NK-92 treated with Interleukin-12 subunit alpha and Interleukin-12 subunit beta, amount 100 ng/mL, for 24 hours (cell line): ENCODE measurements around the gene PPT2.
A peak's percentile ranks its signal among the peaks of the same experiment; 100 is the strongest.

ENCODE experiments used
- DNase-seq: peaks from one replicate; lab custom pipeline; 2025; lab: John Stamatoyannopoulos, UW

The PPT2 gene, protein sequence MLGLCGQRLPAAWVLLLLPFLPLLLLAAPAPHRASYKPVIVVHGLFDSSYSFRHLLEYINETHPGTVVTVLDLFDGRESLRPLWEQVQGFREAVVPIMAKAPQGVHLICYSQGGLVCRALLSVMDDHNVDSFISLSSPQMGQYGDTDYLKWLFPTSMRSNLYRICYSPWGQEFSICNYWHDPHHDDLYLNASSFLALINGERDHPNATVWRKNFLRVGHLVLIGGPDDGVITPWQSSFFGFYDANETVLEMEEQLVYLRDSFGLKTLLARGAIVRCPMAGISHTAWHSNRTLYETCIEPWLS

GRCh38 chr6:32153564-32154513 is at the start of gene PPT2:
Gene PPT2 (plus strand): TSS chr6:32154141. CDS start chr6:32154595, 454 bp downstream.
- no peak for DNase-seq

- DNase-seq = no peak
Observed at GRCh38 chr6:32105433-32105832, 48.5 kb upstream of the PPT2 start.

GRCh38 chr6:32107406-32107805 is 46.5 kb upstream of the PPT2 start:
- no peak for DNase-seq

DNA sequence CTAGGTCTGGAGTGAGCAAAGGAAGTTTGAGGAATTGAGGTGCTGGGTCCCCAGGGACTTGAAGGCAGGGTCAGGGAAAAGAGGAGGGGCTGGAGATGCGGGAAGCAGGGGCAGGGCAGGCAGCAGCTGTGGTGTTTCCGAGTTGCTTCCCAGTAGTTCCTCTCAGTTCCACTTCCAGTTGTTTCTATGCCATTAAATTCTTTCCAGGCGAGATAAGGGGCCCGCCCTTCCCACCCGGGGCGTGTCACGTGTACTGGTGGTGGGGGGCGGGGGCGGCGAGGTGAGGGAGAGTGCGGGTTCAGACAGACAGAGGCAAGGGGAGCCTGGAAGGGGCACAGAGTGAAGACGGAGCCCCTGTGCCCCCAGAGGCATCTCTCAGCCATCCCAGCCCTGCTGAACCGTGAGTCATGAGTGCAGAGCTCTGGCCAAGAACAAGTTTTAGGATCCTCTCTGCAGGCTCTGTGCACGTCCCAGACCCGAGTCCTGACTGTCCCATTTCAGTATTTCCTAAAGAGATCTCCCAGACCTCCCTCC is 45.8 kb upstream of the PPT2 start:
- no peak for DNase-seq

GRCh38 chr6:32108727-32109113 is 45.2 kb upstream of the PPT2 start:
- DNase-seq = no peak

DNA sequence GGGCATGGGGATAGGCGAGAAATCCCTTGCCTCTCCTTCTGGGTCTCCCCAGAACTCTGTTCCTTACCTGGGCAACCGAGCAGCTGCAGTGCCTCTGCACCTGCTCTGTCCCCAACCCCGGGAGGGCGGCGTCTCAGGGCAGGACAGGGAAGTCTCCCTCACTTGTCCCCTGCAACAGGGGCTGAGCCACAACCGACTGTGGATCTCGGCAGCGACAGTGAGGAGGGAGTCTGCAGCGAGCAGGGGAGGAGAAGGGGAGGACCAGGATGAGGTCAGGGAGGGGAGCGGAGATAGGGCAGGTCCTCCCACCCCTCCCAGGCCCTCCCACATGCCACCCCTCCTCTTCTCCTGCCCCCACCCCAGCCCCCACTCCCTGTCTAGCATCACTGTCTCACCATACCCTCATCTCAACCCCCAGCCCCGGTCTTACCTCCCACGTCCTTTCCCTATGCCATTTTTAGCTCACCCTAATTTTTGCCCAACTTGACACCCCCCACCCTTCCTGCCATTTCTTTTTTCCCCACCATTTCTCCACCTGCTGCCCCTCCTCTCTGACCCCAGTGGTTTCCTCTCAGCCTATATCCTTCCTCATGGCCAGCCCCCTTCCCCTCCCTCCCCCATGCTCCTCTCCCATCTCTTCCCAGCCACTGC is 44.7 kb upstream of the PPT2 start, which contains the start of gene TNXB:
TSS of gene TNXB (minus strand) at position 225 of the 651 bp plus-strand sequence. CDS start 11,140 bp downstream, outside the sequence.
- no peak for DNase-seq

GRCh38 chr6:32109765-32110160 is 44.2 kb upstream of the PPT2 start:
- DNase-seq = no peak

DNA sequence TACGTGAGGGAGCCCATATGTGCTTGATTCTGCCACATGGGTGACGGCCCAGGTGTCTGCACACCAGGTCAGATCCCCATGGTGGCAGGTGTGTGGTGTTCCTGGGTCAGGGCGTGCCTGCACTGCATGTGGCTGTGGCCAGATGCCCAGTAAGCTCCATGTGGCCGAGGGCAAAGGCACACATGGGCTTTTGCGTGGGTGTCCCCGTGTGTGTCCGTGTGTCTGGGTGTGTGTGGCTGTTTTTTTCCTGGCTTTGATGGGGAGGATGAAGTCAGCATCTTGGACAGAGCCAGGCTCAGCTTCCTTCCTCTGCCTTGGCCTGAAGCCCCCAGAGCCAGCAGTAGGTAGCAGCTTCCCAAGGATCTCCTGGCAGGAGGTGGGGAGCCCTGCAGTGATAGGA is 43.3 kb upstream of the PPT2 start:
- no peak for DNase-seq

DNA sequence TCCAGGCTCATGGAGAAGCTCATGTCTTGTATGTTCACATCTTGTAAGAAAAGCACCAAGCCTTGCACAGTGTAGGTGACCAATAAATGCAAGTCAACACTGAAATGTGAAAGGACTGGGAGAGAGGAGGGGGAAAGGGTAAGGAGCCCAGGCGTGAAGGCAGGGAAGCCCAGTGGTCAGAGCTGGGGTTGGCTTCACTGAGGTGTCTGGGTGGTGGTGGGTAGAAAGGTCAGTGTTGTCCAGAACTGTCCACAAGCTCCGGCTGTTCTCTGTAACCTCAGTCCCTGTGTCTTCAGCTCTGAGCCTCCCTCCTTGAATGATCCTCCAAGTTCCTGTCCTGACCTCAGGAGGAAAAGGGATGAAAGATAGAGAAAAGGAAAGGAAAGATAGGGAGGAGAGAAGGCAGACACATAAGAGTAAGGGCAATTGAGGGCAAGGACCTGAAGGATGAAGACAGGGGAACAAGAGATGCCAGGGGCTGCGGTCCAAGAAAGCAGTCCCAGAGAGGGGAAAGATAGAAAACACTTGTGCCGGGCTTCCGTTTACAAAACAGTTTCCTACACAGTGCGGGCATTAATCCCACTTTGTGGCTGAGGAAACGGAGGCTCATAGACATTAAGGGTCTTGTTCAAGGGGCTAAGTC is 42.4 kb upstream of the PPT2 start:
- DNase-seq = no peak

DNA sequence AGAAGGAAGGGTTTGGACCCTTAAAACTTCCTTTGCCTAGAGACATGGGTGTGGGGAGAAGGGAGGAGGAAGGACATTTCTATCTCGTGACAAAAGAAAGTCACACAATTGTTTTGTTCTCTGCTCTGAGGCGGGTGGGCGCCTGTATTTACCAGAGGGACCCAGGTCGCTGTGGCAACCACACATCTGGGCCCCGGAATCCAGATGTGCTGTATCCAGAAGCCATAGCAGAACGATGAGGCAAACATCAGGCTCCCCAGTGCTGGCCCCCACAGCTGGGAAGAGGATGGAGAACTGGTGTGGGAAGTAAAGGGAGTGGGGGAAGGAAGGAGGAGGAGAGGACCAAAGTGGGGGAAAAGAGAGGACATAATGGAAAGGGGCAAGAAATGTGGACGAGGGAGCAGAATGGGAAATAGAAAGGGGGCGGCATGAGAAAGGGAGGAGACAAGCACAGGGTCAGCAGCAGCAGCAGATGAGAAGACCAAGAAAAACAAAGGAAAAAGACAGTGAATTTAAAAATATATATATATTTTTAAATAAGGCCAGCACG is 41.4 kb upstream of the PPT2 start:
- no peak for DNase-seq

- no peak for DNase-seq
Observed at GRCh38 chr6:32113386-32114352, 40.3 kb upstream of the PPT2 start.

DNA sequence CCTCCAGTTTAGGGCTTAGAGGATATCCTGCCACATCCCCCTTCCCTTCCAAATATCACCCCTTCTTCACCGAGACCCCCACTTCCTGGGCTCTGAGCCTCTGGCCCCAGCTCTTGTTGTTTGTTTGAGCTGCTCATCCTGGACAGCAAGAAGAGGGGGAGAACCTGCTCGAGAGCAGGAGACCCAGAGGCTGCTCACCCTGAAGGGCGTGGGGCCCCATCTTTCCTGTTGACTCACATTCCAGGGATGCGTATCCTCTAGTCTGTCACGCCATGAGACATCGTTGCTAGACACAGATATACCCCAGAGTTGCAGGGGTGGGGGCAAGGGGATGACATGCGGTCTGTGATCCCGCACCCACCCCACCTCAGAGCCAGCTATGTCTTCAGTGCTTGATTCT is 39.1 kb upstream of the PPT2 start:
- no peak for DNase-seq

DNA sequence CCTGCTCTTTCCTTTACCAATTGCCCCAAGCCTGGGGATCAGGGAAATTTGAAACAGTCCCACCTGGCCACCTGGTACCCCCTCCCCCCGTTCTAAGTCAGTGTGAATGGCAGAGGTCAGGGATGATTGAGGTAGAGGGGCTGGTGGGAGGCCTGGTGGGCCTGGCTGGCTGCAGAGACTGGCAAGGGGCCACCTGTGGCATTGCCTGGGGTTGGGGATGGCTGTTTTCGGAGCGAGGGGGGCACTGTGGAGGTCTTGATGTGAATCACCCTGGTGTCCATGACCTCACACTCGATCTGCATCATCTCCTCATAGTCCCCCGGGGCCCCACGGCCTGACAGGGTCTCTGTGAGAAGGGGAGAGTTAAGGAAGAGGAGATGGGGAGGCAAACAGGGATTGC is 38.3 kb upstream of the PPT2 start:
- DNase-seq = no peak

DNA sequence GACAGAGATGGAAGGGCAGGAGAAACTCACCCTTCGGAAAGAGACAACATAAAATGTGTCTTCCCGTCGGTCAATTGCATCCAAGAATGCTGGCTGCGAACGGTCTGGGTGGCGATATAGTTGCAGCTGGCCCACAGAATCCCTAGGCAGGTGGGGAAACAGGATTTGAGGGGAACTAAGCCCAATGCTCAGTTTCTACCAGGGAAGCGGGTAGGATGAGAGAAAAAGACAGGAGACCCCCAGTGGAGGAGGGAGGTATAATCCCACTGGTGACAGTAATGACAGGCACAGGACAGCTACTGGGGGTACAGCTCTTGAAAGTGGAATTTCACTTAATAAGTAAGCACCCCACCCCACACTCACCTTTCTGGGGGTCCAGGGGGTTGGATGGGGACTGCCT is 37.3 kb upstream of the PPT2 start:
- no peak for DNase-seq

GRCh38 chr6:32117461-32117860 is 36.5 kb upstream of the PPT2 start:
- no peak for DNase-seq

DNA sequence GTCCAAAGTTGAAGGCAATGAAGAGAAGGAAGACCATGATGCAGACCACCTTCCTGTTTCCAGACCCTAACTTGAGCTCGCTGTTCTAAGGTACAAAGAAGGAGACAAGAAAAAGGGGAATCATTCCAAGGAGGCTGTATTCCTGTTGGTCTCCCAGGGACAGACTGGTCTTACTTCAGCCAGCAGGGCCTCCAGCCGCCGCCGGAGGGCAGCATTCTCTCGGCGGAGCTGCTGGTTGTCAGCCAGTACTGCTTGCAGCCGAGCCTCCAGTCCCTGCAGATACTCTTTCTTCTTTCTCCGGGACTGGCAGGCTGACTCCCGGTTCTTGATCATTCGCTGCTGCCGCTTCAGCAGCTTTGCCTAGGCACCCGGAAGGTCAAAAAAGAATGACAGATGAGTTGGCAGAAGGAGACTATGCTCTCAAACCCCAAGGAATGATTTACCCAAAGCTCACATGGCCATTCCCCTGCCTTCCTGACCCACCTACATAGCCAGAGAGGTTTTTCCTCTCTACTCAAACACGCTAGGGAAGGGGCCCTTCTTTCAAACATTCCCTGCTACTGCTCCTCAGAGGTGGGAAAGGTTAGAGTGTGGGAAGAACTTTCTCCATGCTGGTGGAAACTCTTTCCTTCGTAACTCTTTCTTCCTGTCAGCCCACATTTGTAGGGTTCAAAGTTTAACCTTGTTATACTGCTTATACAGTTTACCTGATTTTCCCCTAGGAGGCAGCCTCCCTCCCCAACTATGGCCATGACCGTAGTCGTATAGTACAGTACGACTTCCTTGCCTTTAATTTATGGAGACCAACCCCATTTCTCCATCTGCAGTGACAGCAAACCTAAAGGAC is 34.9 kb upstream of the PPT2 start:
- peak; percentile 41 for DNase-seq

DNA sequence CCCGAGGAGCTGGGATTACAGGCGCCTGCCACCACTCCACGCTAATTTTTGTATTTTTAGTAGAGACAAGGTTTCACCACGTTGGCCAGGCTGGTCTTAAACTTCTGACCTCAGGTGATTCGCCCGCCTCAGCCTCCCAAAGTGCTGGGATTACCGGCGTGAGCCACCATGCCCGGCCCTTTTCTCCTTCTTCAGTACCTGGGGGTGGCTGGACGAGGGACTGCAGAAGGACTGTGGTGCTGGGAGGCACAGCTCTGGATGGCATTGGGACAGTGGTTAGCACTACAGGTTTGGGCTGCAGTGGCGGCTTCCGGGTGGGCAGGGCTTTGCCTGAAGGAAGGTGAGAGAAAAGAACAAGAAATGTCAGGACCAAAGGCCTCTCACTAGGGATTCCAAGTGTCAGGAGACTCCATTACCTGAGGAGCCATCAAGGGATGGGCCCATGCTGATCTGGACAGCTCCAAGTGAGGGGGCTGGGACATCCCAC is 33.3 kb upstream of the PPT2 start:
- no peak for DNase-seq

DNA sequence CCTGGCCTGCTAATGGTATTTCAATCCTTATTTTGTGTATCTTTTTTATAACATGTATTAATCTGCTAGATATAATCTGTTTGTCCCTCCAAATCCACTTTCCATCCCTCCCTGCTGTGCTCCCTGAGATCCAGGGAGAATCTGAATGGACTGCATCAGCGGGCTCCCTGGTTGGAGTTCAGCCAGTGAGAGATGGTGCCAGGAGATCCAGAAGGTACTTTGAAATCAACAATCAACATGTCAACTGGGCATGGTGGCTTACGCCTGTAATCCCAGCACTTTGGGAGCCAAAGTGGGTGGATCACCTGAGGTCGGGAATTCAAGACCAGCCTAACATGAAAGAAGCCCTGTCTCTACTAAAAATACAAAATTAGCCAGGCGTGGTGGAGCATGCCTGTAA is 30.3 kb upstream of the PPT2 start:
- no peak for DNase-seq

GRCh38 chr6:32126880-32127279 is 27.1 kb upstream of the PPT2 start:
- DNase-seq = no peak
